ENCODE data around the gene PDE3B. TPM values are rescaled to one million over a fixed set of nuclear protein-coding genes. Genes with fewer than 3 reads are reported as not detected.

The PDE3B gene
- total and polyA plus RNA-seq, 9 of the 15 experiments (the other 6 are each of a cell fraction or from before 2014, with no cell fraction given): 2.3 to 22.5 (median 12.2) TPM

- TF ChIP-seq ZNF778 (CRISPR knock-in tag; IDR thresholded peaks at IDR 0.05) (no peak), ZNF444 (CRISPR knock-in tag; IDR thresholded peaks at IDR 0.05) (no peak), HIVEP1 (CRISPR knock-in tag; IDR thresholded peaks at IDR 0.05) (no peak), NFE2 (IDR thresholded peaks at IDR 0.05; ENCODE audit: low read depth) (no peak), HLTF (IDR thresholded peaks at IDR 0.05) (no peak), GABPB1 (CRISPR knock-in tag; IDR thresholded peaks at IDR 0.05) (no peak), MAZ (CRISPR knock-in tag; conservative IDR thresholded peaks at IDR 0.05 in 1 of 2, IDR thresholded peaks at IDR 0.05 in 1 of 2) (no peak), MLLT1 (IDR thresholded peaks at IDR 0.05) (no peak), TCF15 (CRISPR knock-in tag; IDR thresholded peaks at IDR 0.05) (no peak), ZKSCAN1 (IDR thresholded peaks at IDR 0.05; ENCODE audit: low read depth, low read length) (no peak), HDGF (IDR thresholded peaks at IDR 0.05) (no peak), MNT (conservative IDR thresholded peaks at IDR 0.05) (no peak), CREB1 (IDR thresholded peaks at IDR 0.05) (no peak), CREB1 (CRISPR knock-in tag; IDR thresholded peaks at IDR 0.05) (no peak), ZNF766 (CRISPR knock-in tag; conservative IDR thresholded peaks at IDR 0.05) (no peak), SRSF7 (optimal IDR thresholded peaks at IDR 0.05; ENCODE audit: low read depth, low read length) (no peak), SAP30 (IDR thresholded peaks at IDR 0.05; ENCODE audit: borderline replicate concordance, insufficient read depth, low read depth, low read length, poor library complexity, severe bottlenecking) (no peak)
- peaks cover 11% of the 10 kb centered on the region for H3K79me2 ChIP-seq (ENCODE audit: control insufficient read depth, insufficient read depth, low read length)
- H3K9me1 ChIP-seq (ENCODE audit: control insufficient read depth, insufficient read depth, low read length): no peaks in the 10 kb centered on the region
- POLR2A ChIA-PET: interaction anchor here (0.5 kb wide), 1 partner anchor 65 kb away, joined by 3 read pairs; no protein-coding TSS in a partner anchor
- H3K9me3 ChIP-seq (replicated peaks; ENCODE audit: control insufficient read depth, insufficient read depth, low read depth, low read length): no peaks in the 10 kb centered on the region
- intact Hi-C loops (cut with micrococcal nuclease) (no loop called here), in situ Hi-C loops (cut with MboI) (no loop called here)
- CTCF ChIA-PET (ENCODE audit: low intra/inter-chr PET ratio): no interaction called here
- DNase-seq (ENCODE audit: extremely low read depth in 1 of 4, low spot score in 3 of 4): no peak
- no peaks in the 10 kb centered on the region for H3K36me3 ChIP-seq (ENCODE audit: control insufficient read depth, insufficient read depth, low read length)
- H2AFZ ChIP-seq (ENCODE audit: low read depth, low read length): no peak overlapping the region
- WGBS (ENCODE audit: insufficient coverage, low coverage, missing lambda C conversion rate): 73% methylated on average over 1 of the region's 1 CpG
- no peaks in the 10 kb centered on the region for H3K27me3 ChIP-seq (ENCODE audit: control insufficient read depth in 2 of 2, insufficient read depth in 2 of 2, low read length in 2 of 2)
- no peaks in the 10 kb centered on the region; a peak in 3 of 5 replicates for H3K4me1 ChIP-seq (replicated peaks in 1 of 2; ENCODE audit: control insufficient read depth in 2 of 2, insufficient read depth in 2 of 2, low read length in 2 of 2)
- no peak overlapping the region for H3K4me2 ChIP-seq (ENCODE audit: insufficient read depth, low read length)
- no peak for FAIRE-seq
- no peak overlapping the region for H3K9ac ChIP-seq (ENCODE audit: insufficient read depth in 1 of 2, low read depth in 2 of 2, low read length in 2 of 2)
- ATAC-seq: no peak
- BruUV-seq (replicated peaks): no TSS peak
- H4K20me1 ChIP-seq (replicated peaks; ENCODE audit: control insufficient read depth, insufficient read depth, low read length): no peaks in the 10 kb centered on the region
- H3K4me3 ChIP-seq: no peak overlapping the region
- H3K27ac ChIP-seq (ENCODE audit: extremely low read depth, low read depth, low read length): no peak overlapping the region
These were observed 107.3 kb downstream of the PDE3B start for GRCh38 chr11:14750911-14751310.

Data from K562 (cell line).